ENCODE data around the gene LYPD5.
"Not testable (repeated sequence)": the region's sequence is repeated elsewhere in the genome, so short reads cannot be mapped to it uniquely, and the experiment has no call there.

The LYPD5 gene

DNA sequence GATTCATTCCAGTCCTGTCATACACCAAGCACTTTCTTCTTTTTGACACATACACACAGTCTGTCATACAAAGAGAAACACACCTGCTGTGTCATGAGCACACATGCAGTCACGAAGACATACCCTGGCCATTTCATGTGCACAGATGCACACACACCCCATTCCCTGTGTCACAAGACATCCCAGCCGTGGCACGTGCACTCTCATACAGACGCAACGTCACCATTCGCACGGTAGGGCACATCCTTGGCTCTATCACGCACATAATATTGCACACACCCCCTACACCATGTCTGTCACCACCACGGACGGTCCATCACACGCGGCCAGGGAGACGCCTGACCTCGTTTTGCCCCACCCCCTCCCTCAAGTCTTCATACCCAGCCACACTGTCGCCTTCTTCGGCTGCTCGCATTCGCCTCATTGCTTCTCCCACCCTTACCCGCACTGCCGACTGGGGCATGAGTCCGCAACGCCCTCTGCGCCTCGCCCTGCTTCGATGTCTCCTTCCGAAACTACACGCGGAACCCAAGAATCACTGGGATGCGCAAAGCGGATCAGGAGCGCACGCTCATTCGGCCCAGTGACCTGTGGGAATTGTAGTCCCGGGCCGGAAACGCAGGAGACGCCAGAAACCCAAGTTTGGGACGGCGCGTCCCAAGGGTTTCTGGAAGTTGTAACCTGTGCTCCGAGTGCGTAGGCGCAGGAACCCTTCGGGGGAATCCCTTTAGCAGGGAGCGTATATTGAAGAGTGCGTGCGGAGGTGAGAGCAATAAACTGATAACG is 18.0 kb upstream of the LYPD5 start:
- H3K9me3 ChIP-seq (ENCODE audit: insufficient read depth, low read length), result no peaks in the 10 kb centered on the region
- no peak overlapping the region for H3K27ac ChIP-seq (ENCODE audit: low read depth, low read length)
- H3K9me2 ChIP-seq (replicated peaks; ENCODE audit: insufficient read depth, low read length), result no peaks in the 10 kb centered on the region
- H3K79me2 ChIP-seq (ENCODE audit: insufficient read depth, low read length), result no peaks in the 10 kb centered on the region
- H2AFZ ChIP-seq (ENCODE audit: low read depth, low read length, severe bottlenecking), result no peak overlapping the region
- H3K36me3 ChIP-seq (ENCODE audit: low read length), result no peaks in the 10 kb centered on the region
- H3K27me3 ChIP-seq (ENCODE audit: low read length), result no peaks in the 10 kb centered on the region
- no peak overlapping the region for H3K4me3 ChIP-seq (ENCODE audit: insufficient read depth, low read length, poor library complexity, severe bottlenecking)
- no peaks in the 10 kb centered on the region for H3F3A ChIP-seq (ENCODE audit: insufficient read depth)
- H3K9ac ChIP-seq (ENCODE audit: low read length), result no peak overlapping the region
- TF ChIP-seq EZH2phosphoT487 (conservative IDR thresholded peaks at IDR 0.05; ENCODE audit: low read length), result no peak
- TF ChIP-seq, protein P1, sequence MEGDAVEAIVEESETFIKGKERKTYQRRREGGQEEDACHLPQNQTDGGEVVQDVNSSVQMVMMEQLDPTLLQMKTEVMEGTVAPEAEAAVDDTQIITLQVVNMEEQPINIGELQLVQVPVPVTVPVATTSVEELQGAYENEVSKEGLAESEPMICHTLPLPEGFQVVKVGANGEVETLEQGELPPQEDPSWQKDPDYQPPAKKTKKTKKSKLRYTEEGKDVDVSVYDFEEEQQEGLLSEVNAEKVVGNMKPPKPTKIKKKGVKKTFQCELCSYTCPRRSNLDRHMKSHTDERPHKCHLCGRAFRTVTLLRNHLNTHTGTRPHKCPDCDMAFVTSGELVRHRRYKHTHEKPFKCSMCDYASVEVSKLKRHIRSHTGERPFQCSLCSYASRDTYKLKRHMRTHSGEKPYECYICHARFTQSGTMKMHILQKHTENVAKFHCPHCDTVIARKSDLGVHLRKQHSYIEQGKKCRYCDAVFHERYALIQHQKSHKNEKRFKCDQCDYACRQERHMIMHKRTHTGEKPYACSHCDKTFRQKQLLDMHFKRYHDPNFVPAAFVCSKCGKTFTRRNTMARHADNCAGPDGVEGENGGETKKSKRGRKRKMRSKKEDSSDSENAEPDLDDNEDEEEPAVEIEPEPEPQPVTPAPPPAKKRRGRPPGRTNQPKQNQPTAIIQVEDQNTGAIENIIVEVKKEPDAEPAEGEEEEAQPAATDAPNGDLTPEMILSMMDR (IDR thresholded peaks at IDR 0.05; ENCODE audit: insufficient read depth, low read length, poor library complexity, severe bottlenecking), result no peak
- H4K20me1 ChIP-seq (ENCODE audit: low read depth, low read length), result no peaks in the 10 kb centered on the region
- H3K4me2 ChIP-seq (ENCODE audit: low read depth, low read length, poor library complexity, severe bottlenecking), result no peak overlapping the region

DNA sequence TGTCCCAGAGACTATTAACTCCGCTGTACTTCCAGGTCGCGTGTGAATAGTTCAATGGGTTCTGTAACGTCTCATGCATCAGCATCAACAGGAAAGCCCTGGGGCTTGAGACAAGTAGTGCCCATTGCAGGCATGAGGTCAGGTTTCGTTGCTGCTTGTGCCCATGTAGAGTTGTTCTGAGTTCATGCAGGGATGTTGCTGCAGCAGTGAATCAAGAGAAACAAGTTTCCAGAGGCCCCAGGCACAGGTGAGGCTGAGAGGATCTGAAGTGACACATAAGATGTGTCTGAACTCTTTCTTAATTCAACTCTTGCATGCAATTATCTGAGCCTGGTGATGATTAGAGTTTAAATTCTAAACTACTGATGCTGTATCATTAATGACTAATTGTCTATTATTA is 16.3 kb upstream of the LYPD5 start:
- no peaks in the 10 kb centered on the region for H3K79me2 ChIP-seq (ENCODE audit: insufficient read depth, low read length)
- H3K9me3 ChIP-seq (ENCODE audit: insufficient read depth, low read length), result no peaks in the 10 kb centered on the region
- no peak overlapping the region for H3K4me3 ChIP-seq (ENCODE audit: insufficient read depth, low read length, poor library complexity, severe bottlenecking)
- no peaks in the 10 kb centered on the region for H3K36me3 ChIP-seq (ENCODE audit: low read length)
- H3K9ac ChIP-seq (ENCODE audit: low read length), result no peak overlapping the region
- TF ChIP-seq, protein P1 (IDR thresholded peaks at IDR 0.05; ENCODE audit: insufficient read depth, low read length, poor library complexity, severe bottlenecking), result no peak
- no peak for TF ChIP-seq EZH2phosphoT487 (conservative IDR thresholded peaks at IDR 0.05; ENCODE audit: low read length)
- H3K27me3 ChIP-seq (ENCODE audit: low read length), result no peaks in the 10 kb centered on the region
- no peak overlapping the region for H3K27ac ChIP-seq (ENCODE audit: low read depth, low read length)
- H3K4me2 ChIP-seq (ENCODE audit: low read depth, low read length, poor library complexity, severe bottlenecking), result no peak overlapping the region
- H3F3A ChIP-seq (ENCODE audit: insufficient read depth), result no peaks in the 10 kb centered on the region
- H3K9me2 ChIP-seq (replicated peaks; ENCODE audit: insufficient read depth, low read length), result no peaks in the 10 kb centered on the region
- no peaks in the 10 kb centered on the region for H4K20me1 ChIP-seq (ENCODE audit: low read depth, low read length)
- no peak overlapping the region for H2AFZ ChIP-seq (ENCODE audit: low read depth, low read length, severe bottlenecking)

DNA sequence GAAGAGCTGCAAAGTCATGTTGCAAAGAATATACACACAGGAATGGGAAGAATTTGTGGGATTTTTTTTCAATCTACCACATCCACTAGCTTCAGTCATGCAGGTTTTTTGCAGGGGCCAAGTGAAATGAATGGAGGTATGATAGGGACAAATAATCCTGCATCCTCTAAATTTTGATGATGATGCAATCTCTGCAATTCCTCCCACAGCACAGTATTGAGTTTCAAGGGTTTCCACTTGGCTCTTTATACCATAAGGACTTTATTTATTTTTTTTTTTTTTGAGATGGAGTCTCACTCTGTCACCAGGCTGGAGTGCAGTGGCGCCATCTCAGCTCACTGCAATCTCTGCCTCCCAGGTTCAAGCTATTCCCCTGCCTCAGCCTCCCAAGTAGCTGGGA is 15.2 kb upstream of the LYPD5 start:
- not testable (repeated sequence) for H3K9me3 ChIP-seq (ENCODE audit: insufficient read depth, low read length); H3K4me3 ChIP-seq (ENCODE audit: insufficient read depth, low read length, poor library complexity, severe bottlenecking); H3K9me2 ChIP-seq (replicated peaks; ENCODE audit: insufficient read depth, low read length); H4K20me1 ChIP-seq (ENCODE audit: low read depth, low read length); H2AFZ ChIP-seq (ENCODE audit: low read depth, low read length, severe bottlenecking); H3K27me3 ChIP-seq (ENCODE audit: low read length); H3K4me2 ChIP-seq (ENCODE audit: low read depth, low read length, poor library complexity, severe bottlenecking); H3K36me3 ChIP-seq (ENCODE audit: low read length); H3K79me2 ChIP-seq (ENCODE audit: insufficient read depth, low read length); H3K27ac ChIP-seq (ENCODE audit: low read depth, low read length); H3F3A ChIP-seq (ENCODE audit: insufficient read depth); H3K9ac ChIP-seq (ENCODE audit: low read length)

DNA sequence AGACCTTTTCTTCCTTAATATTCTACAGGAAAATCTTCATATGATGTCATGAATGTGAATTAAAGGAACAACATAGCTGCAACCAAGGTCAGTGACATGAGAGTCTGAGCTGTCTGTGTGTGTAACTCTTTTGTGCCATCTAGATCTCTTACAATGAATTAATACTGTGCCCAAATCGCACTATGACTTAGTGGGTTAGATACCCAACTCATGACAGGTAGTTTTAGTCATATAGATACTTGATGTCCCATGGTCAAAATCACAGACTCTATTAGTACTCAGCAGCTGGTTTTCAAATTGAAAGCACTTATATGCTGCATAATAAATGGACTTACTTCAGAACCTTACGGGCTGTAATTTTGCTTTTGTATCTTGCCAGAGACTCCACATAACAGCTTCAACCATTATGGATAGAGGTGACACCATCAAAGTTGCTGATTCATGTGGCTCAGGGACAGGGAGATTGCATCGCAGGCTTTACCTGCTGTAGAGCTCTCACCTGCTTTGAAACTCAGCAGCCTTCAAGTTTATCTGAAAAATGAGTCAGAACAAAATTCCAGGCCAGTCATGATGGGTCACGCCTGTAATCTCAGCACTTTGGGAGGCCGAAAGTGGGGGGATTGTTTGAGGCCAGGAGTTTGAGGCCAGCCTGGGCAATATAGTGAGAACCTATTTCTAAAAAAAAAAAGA is 12.6 kb upstream of the LYPD5 start:
- H2AFZ ChIP-seq (ENCODE audit: low read depth, low read length, severe bottlenecking), result no peak overlapping the region
- no peak overlapping the region for H3K27ac ChIP-seq (ENCODE audit: low read depth, low read length)
- no peak overlapping the region for H3K4me2 ChIP-seq (ENCODE audit: low read depth, low read length, poor library complexity, severe bottlenecking)
- no peaks in the 10 kb centered on the region for H3K79me2 ChIP-seq (ENCODE audit: insufficient read depth, low read length)
- no peaks in the 10 kb centered on the region for H3F3A ChIP-seq (ENCODE audit: insufficient read depth)
- no peaks in the 10 kb centered on the region for H3K27me3 ChIP-seq (ENCODE audit: low read length)
- no peak for TF ChIP-seq EZH2phosphoT487 (conservative IDR thresholded peaks at IDR 0.05; ENCODE audit: low read length)
- TF ChIP-seq, protein P1 (IDR thresholded peaks at IDR 0.05; ENCODE audit: insufficient read depth, low read length, poor library complexity, severe bottlenecking), result no peak
- H3K9me3 ChIP-seq (ENCODE audit: insufficient read depth, low read length), result no peaks in the 10 kb centered on the region
- H3K4me3 ChIP-seq (ENCODE audit: insufficient read depth, low read length, poor library complexity, severe bottlenecking), result no peak overlapping the region
- no peak overlapping the region for H3K9ac ChIP-seq (ENCODE audit: low read length)
- no peaks in the 10 kb centered on the region for H4K20me1 ChIP-seq (ENCODE audit: low read depth, low read length)
- no peaks in the 10 kb centered on the region for H3K9me2 ChIP-seq (replicated peaks; ENCODE audit: insufficient read depth, low read length)
- H3K36me3 ChIP-seq (ENCODE audit: low read length), result no peaks in the 10 kb centered on the region
